GM04504 (cell line): Measurements from ENCODE around the gene IGFBP3.

Source experiments
- DNase-seq: peaks from one replicate; pipeline ENCODE4 v3.0.0-alpha.2; 2012; ENCODE audit warnings: low read depth

IGFBP3 gene

GRCh38 chr7:45891462-45892402, 29.3 kb downstream of the IGFBP3 start:
- no peak for DNase-seq

GRCh38 chr7:45890902-45891461, 30.1 kb downstream of the IGFBP3 start:
- DNase-seq, result no peak

- DNase-seq, result no peak
Measured at GRCh38 chr7:45890125-45890901, 30.8 kb downstream of the IGFBP3 start.

- DNase-seq, result no peak
Measured at GRCh38 chr7:45889367-45890067, 31.6 kb downstream of the IGFBP3 start.

- no peak for DNase-seq
Measured at GRCh38 chr7:45888993-45889366, 32.1 kb downstream of the IGFBP3 start.

- DNase-seq, result no peak
Measured at GRCh38 chr7:45888185-45888992, 32.7 kb downstream of the IGFBP3 start, which contains the start of gene IGFBP1. IGFBP1 (plus strand) TSS chr7:45888488; CDS start chr7:45888653, 165 bp downstream.

- no peak for DNase-seq
Measured at GRCh38 chr7:45886931-45887667, 34.0 kb downstream of the IGFBP3 start.

GRCh38 chr7:45885264-45885882, 35.7 kb downstream of the IGFBP3 start:
- no peak for DNase-seq

- DNase-seq, result no peak
Measured at GRCh38 chr7:45884136-45884535, 36.9 kb downstream of the IGFBP3 start.

- DNase-seq, result no peak
Measured at GRCh38 chr7:45882465-45882810, 38.6 kb downstream of the IGFBP3 start.

- DNase-seq, result peak; percentile 76
Measured at GRCh38 chr7:45881759-45882464, 39.2 kb downstream of the IGFBP3 start.

GRCh38 chr7:45881280-45881758, 39.8 kb downstream of the IGFBP3 start:
- no peak for DNase-seq

- no peak for DNase-seq
Measured at GRCh38 chr7:45880433-45880860, 40.6 kb downstream of the IGFBP3 start.

- DNase-seq, result no peak
Measured at GRCh38 chr7:45878457-45879144, 42.5 kb downstream of the IGFBP3 start.

GRCh38 chr7:45876519-45876918, 44.6 kb downstream of the IGFBP3 start:
- DNase-seq, result no peak

GRCh38 chr7:45874408-45875131, 46.5 kb downstream of the IGFBP3 start:
- DNase-seq, result peak; percentile 45

GRCh38 chr7:45873355-45873754, 47.7 kb downstream of the IGFBP3 start:
- DNase-seq, result no peak

- DNase-seq, result no peak
Measured at GRCh38 chr7:45873035-45873354, 48.1 kb downstream of the IGFBP3 start, which contains the start of gene CCDC201. CCDC201 (minus strand) TSS chr7:45873082; CDS start chr7:45873007, 75 bp downstream.
